ENCODE data around the gene SLC25A42.

DNA sequence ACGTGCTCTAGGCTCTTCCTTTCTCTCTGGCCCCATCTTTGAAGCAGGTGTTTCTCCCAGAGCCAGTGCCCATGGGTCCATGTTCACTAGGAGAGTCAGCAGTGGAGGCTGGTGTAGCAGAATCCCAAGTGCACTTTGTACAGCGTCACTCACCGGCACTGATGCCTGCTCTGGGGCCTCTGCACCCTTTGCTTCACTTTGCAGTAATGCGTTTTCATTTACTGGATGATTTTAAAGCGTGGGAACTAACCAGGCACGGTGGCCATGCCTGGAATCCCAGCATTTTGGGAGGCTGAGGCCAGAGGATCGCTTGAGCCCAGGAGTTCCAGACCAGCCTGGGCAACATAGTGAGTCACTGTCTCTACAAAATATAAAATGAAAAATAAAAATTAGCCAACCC lies 30.7 kb downstream of the SLC25A42 start:
- TF ChIP-seq POLR2A (IDR thresholded peaks at IDR 0.05; ENCODE audit: low read length) (no peak), GATA1 (IDR thresholded peaks at IDR 0.05; ENCODE audit: low read depth, low read length) (no peak)
